Choroid plexus epithelial cell (primary cell): ENCODE results near the gene XIRP2.

Experiments
- DNase-seq: peaks from one replicate; pipeline ENCODE4 v3.0.0-alpha.2; 2010; ENCODE audit warnings: low read depth
- H3K4me3 ChIP-seq: 2 replicates; pipeline ENCODE4 v1.5.1; 2011; ENCODE audit warnings: low read depth, mild to moderate bottlenecking, control low read depth, low read length, moderate library complexity
- TF ChIP-seq, protein P1 (sequence below): conservative IDR thresholded peaks from 2 replicates; pipeline ENCODE4 v1.5.1; 2011; ENCODE audit warnings: low read depth, mild to moderate bottlenecking, control low read depth, inconsistent platforms, low read length, moderate library complexity

XIRP2 gene

DNA sequence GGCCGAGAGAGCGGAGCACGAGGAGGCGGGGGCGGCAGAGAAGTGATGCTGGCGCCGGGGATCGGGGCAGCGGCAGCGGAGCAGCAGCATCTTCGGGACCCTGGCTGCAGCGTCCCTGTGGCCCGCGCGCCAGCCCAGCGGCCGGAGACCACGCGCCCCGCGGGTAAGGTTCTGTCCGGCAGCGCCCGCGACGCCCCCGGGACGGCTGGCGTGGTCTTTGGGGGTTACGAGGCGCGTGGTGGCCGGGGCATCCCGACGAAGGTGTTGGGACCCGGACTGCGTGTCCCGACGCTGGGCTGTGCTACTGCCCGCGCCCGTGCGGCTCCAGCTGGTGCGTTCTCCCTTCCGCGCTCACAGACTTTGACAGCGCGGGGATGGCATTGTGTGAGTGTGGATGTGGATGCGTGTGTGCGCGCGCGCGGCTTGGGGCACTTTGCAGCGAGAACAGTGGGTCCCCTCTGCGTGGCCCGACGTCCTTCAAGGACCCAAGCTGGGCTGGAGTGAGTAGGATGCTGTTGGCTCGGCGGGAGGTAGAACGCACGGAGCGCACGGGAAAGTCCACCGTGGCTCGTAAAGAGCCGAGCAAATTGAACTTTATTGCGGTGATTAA is 405.0 kb downstream of the XIRP2 start:
- DNase-seq: peak; percentile 50
- TF ChIP-seq, protein P1, sequence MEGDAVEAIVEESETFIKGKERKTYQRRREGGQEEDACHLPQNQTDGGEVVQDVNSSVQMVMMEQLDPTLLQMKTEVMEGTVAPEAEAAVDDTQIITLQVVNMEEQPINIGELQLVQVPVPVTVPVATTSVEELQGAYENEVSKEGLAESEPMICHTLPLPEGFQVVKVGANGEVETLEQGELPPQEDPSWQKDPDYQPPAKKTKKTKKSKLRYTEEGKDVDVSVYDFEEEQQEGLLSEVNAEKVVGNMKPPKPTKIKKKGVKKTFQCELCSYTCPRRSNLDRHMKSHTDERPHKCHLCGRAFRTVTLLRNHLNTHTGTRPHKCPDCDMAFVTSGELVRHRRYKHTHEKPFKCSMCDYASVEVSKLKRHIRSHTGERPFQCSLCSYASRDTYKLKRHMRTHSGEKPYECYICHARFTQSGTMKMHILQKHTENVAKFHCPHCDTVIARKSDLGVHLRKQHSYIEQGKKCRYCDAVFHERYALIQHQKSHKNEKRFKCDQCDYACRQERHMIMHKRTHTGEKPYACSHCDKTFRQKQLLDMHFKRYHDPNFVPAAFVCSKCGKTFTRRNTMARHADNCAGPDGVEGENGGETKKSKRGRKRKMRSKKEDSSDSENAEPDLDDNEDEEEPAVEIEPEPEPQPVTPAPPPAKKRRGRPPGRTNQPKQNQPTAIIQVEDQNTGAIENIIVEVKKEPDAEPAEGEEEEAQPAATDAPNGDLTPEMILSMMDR: no peak
- peak overlapping the region; percentile 79 for H3K4me3 ChIP-seq

DNA sequence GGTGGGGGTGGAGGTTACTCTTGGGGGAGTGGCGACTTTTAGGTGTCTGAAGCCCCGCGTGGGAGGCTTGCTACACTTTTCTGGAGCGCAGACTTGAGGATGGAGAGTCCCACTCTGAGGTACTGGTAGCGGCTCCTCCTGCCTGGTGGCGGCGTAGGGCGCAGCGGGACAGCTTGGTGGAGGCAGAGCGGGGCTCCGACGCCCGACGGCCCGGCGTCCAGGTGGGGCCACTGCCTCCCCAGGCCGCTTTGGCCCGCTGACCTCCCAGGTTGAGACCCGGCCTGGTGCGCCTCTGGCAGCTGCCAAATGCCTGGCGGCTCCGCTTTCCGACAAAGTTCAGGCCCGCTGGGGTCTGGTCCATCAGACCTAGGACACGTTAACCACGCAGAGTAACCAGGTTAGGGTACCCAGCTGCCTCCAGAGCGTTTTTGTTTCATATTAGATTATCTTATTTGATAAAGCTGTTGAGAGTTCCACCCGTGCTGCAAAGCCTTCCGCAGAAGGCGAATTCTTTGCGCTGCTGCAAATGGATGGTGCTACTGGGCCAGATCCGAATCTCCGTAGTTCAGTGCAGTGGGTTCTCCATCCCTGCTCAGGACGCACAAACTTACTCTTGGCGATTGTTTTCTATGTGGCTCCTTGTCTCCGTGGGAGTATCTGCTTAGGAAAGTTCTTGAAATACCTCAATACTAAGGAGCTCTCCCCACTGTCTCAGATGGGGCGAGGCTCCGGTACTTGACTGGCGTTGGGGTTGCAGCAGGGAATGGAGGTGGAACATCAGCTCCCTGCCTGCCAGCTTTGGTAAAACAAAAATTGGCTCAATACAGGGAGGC is 405.9 kb downstream of the XIRP2 start:
- DNase-seq: peak; percentile 67
- peak overlapping the region; percentile 79 for H3K4me3 ChIP-seq
- TF ChIP-seq, protein P1: no peak

- TF ChIP-seq, protein P1: no peak
- DNase-seq: no peak
- H3K4me3 ChIP-seq: peak overlapping the region; percentile 79
These were observed 406.5 kb downstream of the XIRP2 start for GRCh38 chr2:167294776-167295140.

GRCh38 chr2:167297292-167297691 is 409.0 kb downstream of the XIRP2 start:
- TF ChIP-seq, protein P1: no peak
- H3K4me3 ChIP-seq: no peak overlapping the region
- no peak for DNase-seq

GRCh38 chr2:167298017-167298416 is 409.7 kb downstream of the XIRP2 start:
- no peak overlapping the region for H3K4me3 ChIP-seq
- no peak for DNase-seq
- TF ChIP-seq, protein P1: no peak
